CD14-positive monocyte (primary cell): ENCODE data around the gene PDS5B. TPM values are rescaled to one million over a fixed set of nuclear protein-coding genes. Genes with fewer than 3 reads are reported as not detected.

ENCODE experiments used
- DNase-seq, 3 donors: peaks; one replicate each; pipeline ENCODE4 v3.0.0-alpha.2; 2011 to 2022
- H2AFZ ChIP-seq: 2 replicates; pipeline ENCODE4 v1.6.0; 2012; ENCODE audit warnings: mild to moderate bottlenecking, low read depth, low read length, inconsistent platforms; ENCODE audit not compliant: insufficient read depth, poor library complexity, severe bottlenecking
- H3K27ac ChIP-seq, 2 donors: 1 replicate in 1 of 2; 2 replicates in 1 of 2; pipeline ENCODE4 v1.5.1; 2012 to 2013; ENCODE audit warnings: low read length in 2 of 2, control low read depth in 1 of 2, inconsistent platforms in 1 of 2, low read depth in 1 of 2, mild to moderate bottlenecking in 1 of 2
- H3K27me3 ChIP-seq, 2 donors: one replicate each; pipeline versions ENCODE4 v1.6.0 to v1.6.1; 2011 to 2013; ENCODE audit warnings: low read length in 2 of 2; ENCODE audit not compliant: control insufficient read depth in 2 of 2, insufficient read depth in 2 of 2
- H3K36me3 ChIP-seq, 2 donors: replicated peaks in 1 of 2; 1 replicate in 1 of 2; 2 replicates in 1 of 2; pipeline versions ENCODE4 v1.5.1 to v1.6.1; 2012 to 2013; ENCODE audit warnings: low read length in 2 of 2, control low read depth in 1 of 2, inconsistent platforms in 1 of 2, mild to moderate bottlenecking in 1 of 2; ENCODE audit not compliant: insufficient read depth in 2 of 2, control insufficient read depth in 1 of 2
- H3K4me1 ChIP-seq, 2 donors: 1 replicate in 1 of 2; 2 replicates in 1 of 2; pipeline versions ENCODE4 v1.5.1 to v1.6.1; 2012 to 2013; ENCODE audit warnings: low read length in 2 of 2, control low read depth in 1 of 2, inconsistent platforms in 1 of 2, mild to moderate bottlenecking in 1 of 2, moderate library complexity in 1 of 2; ENCODE audit not compliant: insufficient read depth in 2 of 2, control insufficient read depth in 1 of 2
- H3K4me2 ChIP-seq: replicated peaks from 2 replicates; pipeline ENCODE3; 2012; ENCODE audit warnings: low read length, moderate library complexity, mild to moderate bottlenecking; ENCODE audit not compliant: poor library complexity, severe bottlenecking; ENCODE audit errors: extremely low read depth
- H3K4me3 ChIP-seq, 3 experiments: fragments of 200-600 bp in 1 of 3; sonication (generic) in 1 of 3; replicated peaks in 1 of 3; 1 replicate in 2 of 3; 2 replicates in 1 of 3; pipeline ENCODE4 v1.5.1; 2011 to 2013; ENCODE audit warnings: low read length in 3 of 3, mild to moderate bottlenecking in 3 of 3, control low read depth in 2 of 3, low read depth in 2 of 3, inconsistent platforms in 1 of 3, moderate library complexity in 1 of 3
- H3K79me2 ChIP-seq: 2 replicates; pipeline ENCODE4 v1.6.0; 2012; ENCODE audit warnings: mild to moderate bottlenecking, control low read depth, inconsistent platforms, low read length, moderate library complexity; ENCODE audit not compliant: insufficient read depth
- H3K9ac ChIP-seq: 2 replicates; pipeline ENCODE4 v1.6.0; 2017; ENCODE audit warnings: low read length, mild to moderate bottlenecking; ENCODE audit not compliant: insufficient read depth, poor library complexity, severe bottlenecking
- H3K9me3 ChIP-seq, 2 donors: replicated peaks in 1 of 2; 1 replicate in 1 of 2; 2 replicates in 1 of 2; pipeline versions ENCODE4 v1.5.1 to v1.6.1; 2012 to 2013; ENCODE audit warnings: low read length in 2 of 2, control low read depth in 1 of 2; ENCODE audit not compliant: control insufficient read depth in 1 of 2, insufficient read depth in 1 of 2
- H4K20me1 ChIP-seq: 2 replicates; pipeline ENCODE4 v1.6.0; 2012; ENCODE audit warnings: mild to moderate bottlenecking, low read length, control low read depth, moderate library complexity; ENCODE audit not compliant: insufficient read depth
- H3K27ac Mint-ChIP-seq, 7 donors: one replicate each; pipeline ENCODE4 v1.8.0; 2020; ENCODE audit warnings: mild to moderate bottlenecking in 7 of 7, mixed read lengths in 7 of 7, moderate library complexity in 6 of 7, inconsistent platforms in 2 of 7
- H3K27me3 Mint-ChIP-seq, 3 donors: one replicate each; pipeline ENCODE4 v1.8.0; 2021 to 2022; ENCODE audit warnings: low read depth in 3 of 3, mild to moderate bottlenecking in 3 of 3, mixed read lengths in 3 of 3, moderate library complexity in 3 of 3, inconsistent platforms in 1 of 3
- H3K36me3 Mint-ChIP-seq, 2 donors: one replicate each; pipeline ENCODE4 v1.8.0; 2020; ENCODE audit warnings: mixed read lengths in 2 of 2, inconsistent platforms in 1 of 2, mild to moderate bottlenecking in 1 of 2
- H3K4me1 Mint-ChIP-seq: one replicate; pipeline ENCODE4 v1.8.0; 2020; ENCODE audit warnings: mild to moderate bottlenecking, mixed read lengths
- H3K4me3 Mint-ChIP-seq, 2 donors: one replicate each; pipeline ENCODE4 v1.8.0; 2020; ENCODE audit warnings: mild to moderate bottlenecking in 2 of 2, mixed read lengths in 2 of 2, moderate library complexity in 1 of 2
- H3K9me3 Mint-ChIP-seq, 7 donors: one replicate each; pipeline ENCODE4 v1.8.0; 2020 to 2022; ENCODE audit warnings: mixed read lengths in 7 of 7, mild to moderate bottlenecking in 6 of 7, moderate library complexity in 6 of 7, inconsistent platforms in 2 of 7
- WGBS: methylation state at CpG from one replicate; pipeline ENCODE4 v1.1.5; 2013; ENCODE audit warnings: missing lambda C conversion rate; ENCODE audit not compliant: insufficient coverage; 5-methylcytosine and 5-hydroxymethylcytosine counted together
- intact Hi-C, 2 donors: fragments of 100-400 bp; cut with micrococcal nuclease; formaldehyde crosslinking; loops; one replicate each; pipeline versions ENCODE4 v1.15.0 to v1.15.1; 2023
- polyA plus RNA-seq, 3 donors: library from polyadenylated mRNA; depleted of rRNA in 1 of 3; unstranded in 2 of 3; stranded (reverse) in 1 of 3; fragments of 300-500 nt in 2 of 3; fragments of >200 nt in 1 of 3; fragmentation: Illumina TruSeq in 2 of 3; gene quantifications; 1 replicate in 2 of 3; 2 replicates in 1 of 3; pipeline ENCODE4 v1.2.3, GENCODE V29; 2012 to 2021
- TF ChIP-seq, protein P1 (sequence below): fragments of 200-600 bp; IDR thresholded peaks from one replicate; pipeline ENCODE4 v1.8.0; 2022; ENCODE audit warnings: antibody characterized with exemption, mild to moderate bottlenecking

PDS5B gene
- polyA plus RNA-seq, 3 donors: 9.0 to 33.0 (median 21.0) TPM

DNA sequence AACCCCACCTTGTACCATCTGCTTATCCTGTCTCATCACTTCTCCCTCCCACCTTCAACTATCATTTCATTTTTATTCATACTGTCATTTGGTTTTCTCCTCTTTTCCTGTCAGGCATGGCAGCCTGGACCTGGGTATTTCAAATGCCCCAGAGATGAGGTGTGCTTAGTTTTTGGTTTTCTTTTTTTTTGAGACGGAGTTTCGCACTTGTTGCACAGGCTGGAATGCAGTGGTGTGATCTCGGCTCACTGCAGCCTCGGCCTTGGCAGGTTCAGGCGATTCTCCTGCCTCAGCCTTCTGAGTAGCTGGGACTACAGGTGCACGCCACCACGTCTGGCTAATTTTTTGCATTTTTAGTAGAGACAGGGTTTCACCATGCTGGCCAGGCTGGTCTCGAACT, 5.8 kb downstream of the PDS5B start:
- Mint-ChIP-seq H3K27me3 (peaks cover 0 to 2% (median 0%) of the 10 kb centered on the region in 3 donors), H3K4me3 (no peak overlapping the region), H3K9me3 (peaks cover 0 to 3% (median 0%) of the 10 kb centered on the region in 7 donors), H3K27ac (peak overlapping the region in 1 of 7 donors; percentile 69), H3K4me1 (peaks cover 42% of the 10 kb centered on the region), H3K36me3 (no peaks in the 10 kb centered on the region)
- DNase-seq: no peak
- peaks cover 10 to 19% of the 10 kb centered on the region in 2 donors for H3K4me1 ChIP-seq
- no peak overlapping the region for H3K9ac ChIP-seq
- no peaks in the 10 kb centered on the region for H3K9me3 ChIP-seq
- H3K4me3 ChIP-seq: no peak overlapping the region
- H4K20me1 ChIP-seq: peaks cover 94% of the 10 kb centered on the region
- intact Hi-C loops: no loop called here
- no peak overlapping the region for H2AFZ ChIP-seq
- H3K27ac ChIP-seq: no peak overlapping the region
- H3K36me3 ChIP-seq: no peaks in the 10 kb centered on the region
- peaks cover 100% of the 10 kb centered on the region for H3K79me2 ChIP-seq
- 98% methylated on average over 5 of the region's 8 CpGs for WGBS
- H3K27me3 ChIP-seq: no peaks in the 10 kb centered on the region
- TF ChIP-seq, protein P1, sequence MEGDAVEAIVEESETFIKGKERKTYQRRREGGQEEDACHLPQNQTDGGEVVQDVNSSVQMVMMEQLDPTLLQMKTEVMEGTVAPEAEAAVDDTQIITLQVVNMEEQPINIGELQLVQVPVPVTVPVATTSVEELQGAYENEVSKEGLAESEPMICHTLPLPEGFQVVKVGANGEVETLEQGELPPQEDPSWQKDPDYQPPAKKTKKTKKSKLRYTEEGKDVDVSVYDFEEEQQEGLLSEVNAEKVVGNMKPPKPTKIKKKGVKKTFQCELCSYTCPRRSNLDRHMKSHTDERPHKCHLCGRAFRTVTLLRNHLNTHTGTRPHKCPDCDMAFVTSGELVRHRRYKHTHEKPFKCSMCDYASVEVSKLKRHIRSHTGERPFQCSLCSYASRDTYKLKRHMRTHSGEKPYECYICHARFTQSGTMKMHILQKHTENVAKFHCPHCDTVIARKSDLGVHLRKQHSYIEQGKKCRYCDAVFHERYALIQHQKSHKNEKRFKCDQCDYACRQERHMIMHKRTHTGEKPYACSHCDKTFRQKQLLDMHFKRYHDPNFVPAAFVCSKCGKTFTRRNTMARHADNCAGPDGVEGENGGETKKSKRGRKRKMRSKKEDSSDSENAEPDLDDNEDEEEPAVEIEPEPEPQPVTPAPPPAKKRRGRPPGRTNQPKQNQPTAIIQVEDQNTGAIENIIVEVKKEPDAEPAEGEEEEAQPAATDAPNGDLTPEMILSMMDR: no peak
- no peak overlapping the region for H3K4me2 ChIP-seq

DNA sequence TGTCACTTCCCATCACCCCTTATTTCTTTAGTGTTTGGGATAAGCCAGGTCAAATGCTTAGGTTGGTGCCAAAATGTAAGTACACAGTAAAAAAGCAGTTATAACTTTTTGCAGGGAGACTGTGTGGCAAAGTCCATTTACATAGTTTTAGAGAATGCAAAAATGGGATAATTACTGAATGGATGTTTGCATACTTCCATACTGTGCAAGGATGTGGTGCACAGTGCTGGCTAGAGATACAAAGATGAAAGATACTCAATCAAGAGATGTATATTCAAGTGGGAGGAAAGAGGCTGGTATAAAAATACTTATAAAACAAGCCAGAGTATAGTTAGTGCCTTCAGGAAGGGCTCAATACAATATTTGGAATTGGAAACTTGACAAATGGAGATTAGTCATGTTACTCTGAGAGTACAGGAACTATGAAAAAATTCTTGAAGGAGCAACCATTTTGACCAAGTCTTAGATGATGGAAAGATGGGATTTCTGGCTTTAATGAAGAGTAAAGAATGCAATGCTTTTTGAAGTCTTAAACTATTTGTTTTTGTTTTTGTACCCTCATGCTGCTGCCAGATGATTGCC, 8.0 kb downstream of the PDS5B start:
- H3K27me3 ChIP-seq: no peaks in the 10 kb centered on the region
- peaks cover 25% of the 10 kb centered on the region for H3K4me1 Mint-ChIP-seq
- peaks cover 0 to 2% (median 0%) of the 10 kb centered on the region in 3 donors for H3K27me3 Mint-ChIP-seq
- no peak overlapping the region for H2AFZ ChIP-seq
- no peak for DNase-seq
- H3K4me3 ChIP-seq: no peak overlapping the region
- H4K20me1 ChIP-seq: peaks cover 93% of the 10 kb centered on the region
- TF ChIP-seq, protein P1: no peak
- H3K79me2 ChIP-seq: peaks cover 100% of the 10 kb centered on the region
- H3K9me3 ChIP-seq: peaks cover 0 to 13% of the 10 kb centered on the region in 2 donors
- peaks cover 0 to 17% (median 2%) of the 10 kb centered on the region in 7 donors for H3K9me3 Mint-ChIP-seq
- H3K36me3 ChIP-seq: no peaks in the 10 kb centered on the region
- H3K27ac Mint-ChIP-seq: peak overlapping the region in 2 of 7 donors; percentile 23 to 65
- intact Hi-C loops: no loop called here
- no peak overlapping the region for H3K9ac ChIP-seq
- no peak overlapping the region for H3K4me2 ChIP-seq
- peaks cover 0 to 2% of the 10 kb centered on the region in 2 donors for H3K4me1 ChIP-seq
- no peak overlapping the region for H3K27ac ChIP-seq
- no peaks in the 10 kb centered on the region for H3K36me3 Mint-ChIP-seq
- H3K4me3 Mint-ChIP-seq: no peak overlapping the region
